ENCODE measurements around the gene KIFBP.
A peak's percentile ranks its signal among the peaks of the same experiment; 100 is the strongest.

Gene KIFBP

GRCh38 chr10:68992636-68993440 lies 4.2 kb downstream of the KIFBP start:
- Mint-ChIP-seq H3K4me1 (peaks cover 23% of the 10 kb centered on the region), H3K4me3 (peak overlapping the region; percentile 37 to 41 (median 38)), H3K27me3 (ENCODE audit: low read depth) (no peaks in the 10 kb centered on the region), H3K36me3 (ENCODE audit: low read depth) (peaks cover 6% of the 10 kb centered on the region), H3K27ac (peak overlapping the region; percentile 14 to 69 (median 44)), H3K9me3 (no peaks in the 10 kb centered on the region)
- no peak for TF ChIP-seq CTCF (IDR thresholded peaks at IDR 0.05; ENCODE audit: unreplicated experiment in 3 of 3)

GRCh38 chr10:68997211-68997610 lies 8.6 kb downstream of the KIFBP start:
- Mint-ChIP-seq H3K27me3 (ENCODE audit: low read depth) (no peaks in the 10 kb centered on the region), H3K4me1 (peaks cover 12% of the 10 kb centered on the region), H3K36me3 (ENCODE audit: low read depth) (peaks cover 22% of the 10 kb centered on the region), H3K27ac (no peak overlapping the region), H3K4me3 (no peak overlapping the region), H3K9me3 (no peaks in the 10 kb centered on the region)
- no peak for TF ChIP-seq CTCF (IDR thresholded peaks at IDR 0.05; ENCODE audit: unreplicated experiment in 3 of 3)

- H3K4me3 Mint-ChIP-seq, result no peak overlapping the region
- H3K27me3 Mint-ChIP-seq (ENCODE audit: low read depth), result no peaks in the 10 kb centered on the region
- peak; percentile 39 to 49 (median 46) for TF ChIP-seq CTCF (IDR thresholded peaks at IDR 0.05; ENCODE audit: unreplicated experiment in 3 of 3)
- no peak overlapping the region for H3K27ac Mint-ChIP-seq
- no peaks in the 10 kb centered on the region for H3K4me1 Mint-ChIP-seq
- H3K9me3 Mint-ChIP-seq, result no peaks in the 10 kb centered on the region
- peaks cover 20% of the 10 kb centered on the region for H3K36me3 Mint-ChIP-seq (ENCODE audit: low read depth)
Measured at GRCh38 chr10:69004821-69005220, 16.2 kb downstream of the KIFBP start.

GRCh38 chr10:69005704-69006485 lies 17.3 kb downstream of the KIFBP start:
- no peaks in the 10 kb centered on the region for H3K4me1 Mint-ChIP-seq
- H3K27me3 Mint-ChIP-seq (ENCODE audit: low read depth), result no peaks in the 10 kb centered on the region
- no peak overlapping the region for H3K4me3 Mint-ChIP-seq
- peaks cover 21% of the 10 kb centered on the region for H3K36me3 Mint-ChIP-seq (ENCODE audit: low read depth)
- no peak overlapping the region for H3K27ac Mint-ChIP-seq
- no peak for TF ChIP-seq CTCF (IDR thresholded peaks at IDR 0.05; ENCODE audit: unreplicated experiment in 3 of 3)
- H3K9me3 Mint-ChIP-seq, result no peaks in the 10 kb centered on the region

- H3K27ac Mint-ChIP-seq, result no peak overlapping the region
- no peaks in the 10 kb centered on the region for H3K27me3 Mint-ChIP-seq (ENCODE audit: low read depth)
- H3K36me3 Mint-ChIP-seq (ENCODE audit: low read depth), result peaks cover 25% of the 10 kb centered on the region
- H3K4me1 Mint-ChIP-seq, result no peaks in the 10 kb centered on the region
- no peaks in the 10 kb centered on the region for H3K9me3 Mint-ChIP-seq
- no peak overlapping the region for H3K4me3 Mint-ChIP-seq
- TF ChIP-seq CTCF (IDR thresholded peaks at IDR 0.05; ENCODE audit: unreplicated experiment in 3 of 3), result no peak
Measured at GRCh38 chr10:69007260-69007659, 18.7 kb downstream of the KIFBP start.
